NCI-H1417 treated with DMSO at 0.1 percent for 48 hours (cell line): ENCODE data around the gene ACVR1.

ENCODE experiments used
- DNase-seq: peaks from one replicate; lab custom pipeline; 2025; lab: John Stamatoyannopoulos, UW

Gene ACVR1

GRCh38 chr2:157699806-157700205 lies 176.3 kb downstream of the ACVR1 start:
- DNase-seq = no peak

- no peak for DNase-seq
Observed at GRCh38 chr2:157699009-157699408, 177.1 kb downstream of the ACVR1 start.

- no peak for DNase-seq
Observed at GRCh38 chr2:157698430-157698829, 177.7 kb downstream of the ACVR1 start.

- no peak for DNase-seq
Observed at GRCh38 chr2:157696036-157696435, 180.1 kb downstream of the ACVR1 start.

GRCh38 chr2:157692768-157693167 lies 183.4 kb downstream of the ACVR1 start:
- DNase-seq = no peak

GRCh38 chr2:157691695-157692094 lies 184.4 kb downstream of the ACVR1 start:
- no peak for DNase-seq

- DNase-seq = no peak
Observed at GRCh38 chr2:157691131-157691530, 185.0 kb downstream of the ACVR1 start.
